Spleen (tissue), 10 donors: Measurements from ENCODE around the gene LNX1. TPM values are rescaled to one million over a fixed set of nuclear protein-coding genes. Genes with fewer than 3 reads are reported as not detected.

Source experiments
- polyA plus RNA-seq, 3 donors: library from polyadenylated mRNA; stranded (reverse); fragments of 200-250 nt; gene quantifications; one replicate each; pipeline ENCODE4 v1.2.1, GENCODE V29; 2013
- total RNA-seq, 7 donors: library from RNA; depleted of rRNA in 3 of 7; stranded (reverse); fragments of >200 nt in 3 of 7; fragmentation: NEBNext Ultra II Directional in 4 of 7; extraction: Animal tissue kit (Norgen Biotek cat#: 25700) in 4 of 7; gene quantifications; one replicate each; pipeline versions ENCODE4 v1.1.0 to v1.2.1, GENCODE V29; 2016 to 2021
- donor health status: healthy with polysubstance abuse.
- donor health status: DM: no; HTN: no; CAD: no; lungs with moderate emphysema.
- donor health status: DM: no; HTN: no; CAD: no.
- donor health status: Bipolar disorder and iron deficiency.
- donor health status: healthy.
- donor health status: DM: no; HTN: no; CAD: no.
- donor health status: DM: yes; HTN: yes; CAD: no.

The LNX1 gene
- total and polyA plus RNA-seq, 10 donors, result 0.08 to 0.20 (median 0.13) TPM; not detected in 5

Other genes with a start within 250 kb of the LNX1 start
- gene SCFD2, start 225.4 kb downstream of the LNX1 start, total RNA-seq, result 10 to 100 TPM; 20.4 to 42.1 (median 23.0) TPM
- gene SCFD2, start 225.4 kb downstream of the LNX1 start, polyA plus RNA-seq, result 1 to 10 TPM; 3.6 to 6.1 (median 4.8) TPM
- gene FIP1L1, start 213.8 kb downstream of the LNX1 start, total RNA-seq, result 10 to 100 TPM; 54.1 to 87.0 (median 70.3) TPM
- gene FIP1L1, start 213.8 kb downstream of the LNX1 start, polyA plus RNA-seq, result 10 to 100 TPM; 32.4 to 35.2 (median 32.8) TPM